ENCODE measurements around the gene SLC22A2. TPM values are rescaled to one million over a fixed set of nuclear protein-coding genes. Genes with fewer than 3 reads are reported as not detected.

Gene SLC22A2
- total RNA-seq, 1 donor from 2014 or later = not detected

DNA sequence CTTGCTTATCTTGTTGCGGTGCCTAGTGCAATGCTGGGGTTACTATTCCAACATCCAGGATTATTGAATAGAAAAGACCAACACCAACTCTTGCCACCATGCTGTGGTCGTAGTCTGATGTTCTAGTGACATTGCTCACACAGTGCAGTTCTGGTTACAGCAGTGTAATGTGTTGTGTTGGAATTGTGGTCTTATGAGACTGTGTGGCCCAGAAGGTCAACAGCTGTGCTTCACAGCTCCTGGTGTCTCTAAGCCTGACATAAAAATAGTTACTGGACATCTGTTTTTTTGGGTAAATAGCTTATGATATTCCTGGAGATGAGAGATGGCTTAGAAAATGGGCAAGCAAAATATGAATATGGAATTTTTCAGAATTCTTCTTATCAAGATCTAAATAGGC is 57.6 kb downstream of the SLC22A2 start:
- no peak for DNase-seq (ENCODE audit: extremely low spot score, unreplicated experiment)
- Mint-ChIP-seq H3K9me3 (peaks cover 8% of the 10 kb centered on the region), H3K36me3 (no peaks in the 10 kb centered on the region), H3K27ac (no peak overlapping the region), H3K27me3 (no peaks in the 10 kb centered on the region), H3K4me3 (no peak overlapping the region), H3K4me1 (ENCODE audit: unreplicated experiment) (peaks cover 19% of the 10 kb centered on the region)
- TF ChIP-seq, protein P1, sequence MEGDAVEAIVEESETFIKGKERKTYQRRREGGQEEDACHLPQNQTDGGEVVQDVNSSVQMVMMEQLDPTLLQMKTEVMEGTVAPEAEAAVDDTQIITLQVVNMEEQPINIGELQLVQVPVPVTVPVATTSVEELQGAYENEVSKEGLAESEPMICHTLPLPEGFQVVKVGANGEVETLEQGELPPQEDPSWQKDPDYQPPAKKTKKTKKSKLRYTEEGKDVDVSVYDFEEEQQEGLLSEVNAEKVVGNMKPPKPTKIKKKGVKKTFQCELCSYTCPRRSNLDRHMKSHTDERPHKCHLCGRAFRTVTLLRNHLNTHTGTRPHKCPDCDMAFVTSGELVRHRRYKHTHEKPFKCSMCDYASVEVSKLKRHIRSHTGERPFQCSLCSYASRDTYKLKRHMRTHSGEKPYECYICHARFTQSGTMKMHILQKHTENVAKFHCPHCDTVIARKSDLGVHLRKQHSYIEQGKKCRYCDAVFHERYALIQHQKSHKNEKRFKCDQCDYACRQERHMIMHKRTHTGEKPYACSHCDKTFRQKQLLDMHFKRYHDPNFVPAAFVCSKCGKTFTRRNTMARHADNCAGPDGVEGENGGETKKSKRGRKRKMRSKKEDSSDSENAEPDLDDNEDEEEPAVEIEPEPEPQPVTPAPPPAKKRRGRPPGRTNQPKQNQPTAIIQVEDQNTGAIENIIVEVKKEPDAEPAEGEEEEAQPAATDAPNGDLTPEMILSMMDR (conservative IDR thresholded peaks at IDR 0.05) = no peak

DNA sequence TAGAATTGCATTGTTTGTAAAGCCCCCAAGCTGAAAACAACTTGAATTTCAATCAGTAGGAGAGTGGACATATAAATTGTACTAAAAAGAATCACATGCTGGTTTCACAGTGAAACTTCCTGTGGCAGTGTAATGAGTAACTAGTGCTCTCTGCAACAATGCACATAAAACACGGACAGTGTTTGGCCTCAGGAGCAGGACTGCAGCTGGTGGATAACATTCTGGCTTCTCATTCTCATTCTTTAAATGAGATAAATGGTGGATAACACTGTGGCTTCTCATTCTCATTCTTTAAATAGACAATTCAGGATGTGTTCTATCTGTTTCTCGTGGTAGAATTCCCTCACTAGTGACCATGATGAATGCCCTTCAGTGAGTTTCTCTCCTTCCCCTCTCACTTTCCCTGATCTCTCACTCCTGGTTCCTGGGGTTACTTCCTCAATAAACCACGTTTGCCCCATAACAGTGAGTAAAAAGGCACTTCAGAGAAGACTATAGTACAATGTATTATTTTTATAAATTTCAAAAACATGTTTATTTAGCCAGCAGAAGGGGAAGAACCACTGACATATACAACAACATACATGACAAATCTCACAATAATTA is 59.9 kb downstream of the SLC22A2 start:
- Mint-ChIP-seq H3K27me3 (no peaks in the 10 kb centered on the region), H3K4me1 (ENCODE audit: unreplicated experiment) (peaks cover 19% of the 10 kb centered on the region), H3K4me3 (peak overlapping the region; percentile 42), H3K9me3 (peaks cover 7% of the 10 kb centered on the region), H3K36me3 (no peaks in the 10 kb centered on the region), H3K27ac (no peak overlapping the region)
- TF ChIP-seq, protein P1 (conservative IDR thresholded peaks at IDR 0.05) = no peak
- DNase-seq (ENCODE audit: extremely low spot score, unreplicated experiment) = no peak

DNA sequence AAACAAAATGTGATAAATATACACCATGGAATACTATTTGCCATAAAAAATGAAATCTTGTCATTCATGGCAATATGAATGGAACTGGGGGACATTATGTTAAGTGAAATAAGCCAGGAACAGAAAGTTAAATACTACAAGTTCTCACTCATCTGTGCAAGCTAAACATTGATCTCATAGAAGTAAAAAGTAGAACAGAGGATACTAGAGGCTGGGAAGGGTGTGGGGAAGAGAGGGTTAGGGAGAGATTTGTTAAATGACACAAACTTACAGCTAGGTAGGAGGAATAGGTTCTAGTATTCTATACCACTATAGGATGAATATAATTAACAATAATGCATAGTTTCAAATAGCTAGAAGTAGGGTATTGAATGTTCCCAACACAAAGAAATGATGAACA is 61.0 kb downstream of the SLC22A2 start:
- H3K4me3 Mint-ChIP-seq = no peak overlapping the region
- H3K27me3 Mint-ChIP-seq = no peaks in the 10 kb centered on the region
- H3K4me1 Mint-ChIP-seq (ENCODE audit: unreplicated experiment) = peaks cover 19% of the 10 kb centered on the region
- TF ChIP-seq, protein P1 (conservative IDR thresholded peaks at IDR 0.05) = no peak
- no peaks in the 10 kb centered on the region for H3K36me3 Mint-ChIP-seq
- no peak overlapping the region for H3K27ac Mint-ChIP-seq
- H3K9me3 Mint-ChIP-seq = peaks cover 4% of the 10 kb centered on the region
- DNase-seq (ENCODE audit: extremely low spot score, unreplicated experiment) = no peak

DNA sequence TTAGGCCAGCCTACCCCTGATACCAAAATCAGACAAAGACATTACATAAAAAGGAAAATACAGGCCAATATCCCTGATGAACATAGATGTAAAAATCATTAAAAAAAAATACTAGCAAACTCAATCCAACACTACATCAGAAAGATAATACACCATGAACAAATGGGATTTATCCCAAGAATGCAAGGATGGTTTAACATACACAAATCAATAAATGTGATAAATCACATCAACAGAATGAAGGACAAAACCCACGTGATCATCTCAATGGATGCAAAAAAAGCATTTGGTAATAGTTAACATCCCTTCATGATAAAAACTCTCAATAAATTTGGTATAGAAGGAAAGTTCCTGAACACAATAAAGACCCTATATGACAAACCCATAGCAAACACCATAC is 63.8 kb downstream of the SLC22A2 start:
- TF ChIP-seq, protein P1 (conservative IDR thresholded peaks at IDR 0.05) = no peak

DNA sequence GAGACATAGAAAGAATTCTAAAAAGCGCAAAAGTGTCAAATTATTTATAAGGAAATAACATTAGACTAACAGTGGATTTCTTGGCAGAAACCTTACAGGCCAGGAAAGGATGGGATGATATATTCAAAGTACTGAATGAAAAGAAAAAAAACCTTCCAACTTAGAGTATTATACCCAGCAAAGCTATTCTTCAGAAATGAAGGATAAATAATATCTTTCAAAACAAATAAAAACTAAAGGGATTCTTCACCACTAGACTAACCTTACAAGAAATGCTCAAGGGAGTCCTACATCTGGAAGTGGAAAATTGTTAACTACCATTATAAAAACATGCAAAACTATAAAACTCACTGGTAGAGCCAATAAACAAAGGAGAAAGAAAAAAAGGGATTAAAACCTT is 65.8 kb downstream of the SLC22A2 start:
- DNase-seq (ENCODE audit: extremely low spot score, unreplicated experiment) = no peak
- Mint-ChIP-seq H3K9me3 (peaks cover 4% of the 10 kb centered on the region), H3K36me3 (no peaks in the 10 kb centered on the region), H3K27me3 (no peaks in the 10 kb centered on the region), H3K27ac (no peak overlapping the region), H3K4me1 (ENCODE audit: unreplicated experiment) (no peaks in the 10 kb centered on the region), H3K4me3 (no peak overlapping the region)
- TF ChIP-seq, protein P1 (conservative IDR thresholded peaks at IDR 0.05) = no peak

More for the DNA sequence above, 63.8 kb downstream of the SLC22A2 start:
- Mint-ChIP-seq H3K4me3 (no peak overlapping the region), H3K4me1 (ENCODE audit: unreplicated experiment) (peaks cover 10% of the 10 kb centered on the region), H3K9me3 (peaks cover 4% of the 10 kb centered on the region), H3K27me3 (no peaks in the 10 kb centered on the region), H3K27ac (no peak overlapping the region), H3K36me3 (no peaks in the 10 kb centered on the region)
- no peak for DNase-seq (ENCODE audit: extremely low spot score, unreplicated experiment)
